ENCODE data around the gene PCDHGA11. TPM values are rescaled to one million over a fixed set of nuclear protein-coding genes. Genes with fewer than 3 reads are reported as not detected.
"Not testable (repeated sequence)": the region's sequence is repeated elsewhere in the genome, so short reads cannot be mapped to it uniquely, and the experiment has no call there.

The PCDHGA11 gene
- total RNA-seq, 2 experiments from 2014 or later: not detected

GRCh38 chr5:141422742-141423291 is 2.0 kb downstream of the PCDHGA11 start:
- ChIA-PET CTCF (interaction anchor here (1.1 to 1.3 kb wide), 2 partner anchors 95 to 136 kb away, joined by 3 read pairs; no protein-coding TSS in a partner anchor), POLR2A (no interaction called here)

GRCh38 chr5:141427783-141428426 is 7.1 kb downstream of the PCDHGA11 start:
- POLR2A ChIA-PET: no interaction called here
- CTCF ChIA-PET: no interaction called here

- ChIA-PET POLR2A (interaction anchor here (0.6 kb wide), 2 partner anchors 9 to 133 kb away, joined by 3 read pairs; no protein-coding TSS in a partner anchor), CTCF (interaction anchor here (1.2 to 2.1 kb wide), 6 partner anchors 9 to 304 kb away, joined by 3 to 7 read pairs (median 4); partner anchors contain the start of genes PCDHGA10, PCDHGA11 and PCDHGB4)
Observed at GRCh38 chr5:141430332-141431113, 9.7 kb downstream of the PCDHGA11 start, which contains the start of gene PCDHGA12. PCDHGA12 (plus strand) TSS chr5:141430507; CDS start chr5:141430760, 253 bp downstream.

GRCh38 chr5:141431286-141431685 is 10.4 kb downstream of the PCDHGA11 start:
- CTCF ChIA-PET: interaction anchor here (1.2 to 2.1 kb wide), 5 partner anchors 10 to 305 kb away, joined by 3 to 7 read pairs (median 4); partner anchors contain the start of genes PCDHGA10, PCDHGA11 and PCDHGB4
- POLR2A ChIA-PET: no interaction called here

GRCh38 chr5:141432308-141432707 is 11.5 kb downstream of the PCDHGA11 start:
- POLR2A ChIA-PET, CTCF ChIA-PET: not testable (repeated sequence)

- POLR2A ChIA-PET, CTCF ChIA-PET: not testable (repeated sequence)
Observed at GRCh38 chr5:141432726-141433125, 11.9 kb downstream of the PCDHGA11 start.

GRCh38 chr5:141434006-141434405 is 13.2 kb downstream of the PCDHGA11 start:
- ChIA-PET CTCF (no interaction called here), POLR2A (no interaction called here)

- ChIA-PET POLR2A (no interaction called here), CTCF (no interaction called here)
Observed at GRCh38 chr5:141437221-141437620, 16.4 kb downstream of the PCDHGA11 start.

GRCh38 chr5:141439411-141440141 is 18.7 kb downstream of the PCDHGA11 start:
- ChIA-PET CTCF (interaction anchor here (1.3 kb wide), 1 partner anchor 71 kb away, joined by 3 read pairs; no protein-coding TSS in a partner anchor), POLR2A (interaction anchor here (0.7 kb wide), 1 partner anchor 9 kb away, joined by 3 read pairs; the partner anchor contains the start of gene PCDHGA12)

- CTCF ChIA-PET: no interaction called here
Observed at GRCh38 chr5:141440341-141440740, 19.5 kb downstream of the PCDHGA11 start.

GRCh38 chr5:141441571-141442170 is 20.8 kb downstream of the PCDHGA11 start:
- POLR2A ChIA-PET: no interaction called here
- CTCF ChIA-PET: interaction anchor here (0.8 kb wide), 1 partner anchor 36 kb away, joined by 3 read pairs; no protein-coding TSS in a partner anchor

More at GRCh38 chr5:141440341-141440740, 19.5 kb downstream of the PCDHGA11 start:
- POLR2A ChIA-PET: no interaction called here

GRCh38 chr5:141465351-141465750 is 44.5 kb downstream of the PCDHGA11 start:
- POLR2A ChIA-PET: interaction anchor here (0.6 kb wide), 1 partner anchor 84 kb away, joined by 3 read pairs; no protein-coding TSS in a partner anchor
- CTCF ChIA-PET: no interaction called here

Other genes with a start within 250 kb of the PCDHGA11 start
- gene PCDHB7, start 248.4 kb upstream of the PCDHGA11 start, total RNA-seq: not detected
- gene PCDHB8, start 243.3 kb upstream of the PCDHGA11 start, total RNA-seq: not detected
- not detected for gene PCDHB16, start 238.7 kb upstream of the PCDHGA11 start, total RNA-seq
- not detected for gene PCDHB9, start 233.9 kb upstream of the PCDHGA11 start, total RNA-seq
- gene PCDHB10, start 228.7 kb upstream of the PCDHGA11 start, total RNA-seq: not detected
- not detected for gene PCDHB11, start 221.4 kb upstream of the PCDHGA11 start, total RNA-seq
- gene PCDHB12, start 212.3 kb upstream of the PCDHGA11 start, total RNA-seq: not detected
- not detected for gene PCDHB13, start 207.1 kb upstream of the PCDHGA11 start, total RNA-seq
- not detected for gene PCDHB14, start 197.7 kb upstream of the PCDHGA11 start, total RNA-seq
- not detected for gene PCDHB15, start 175.7 kb upstream of the PCDHGA11 start, total RNA-seq
- gene SLC25A2, start 117.0 kb upstream of the PCDHGA11 start, total RNA-seq: under 1 TPM; 0.19 to 0.21 TPM
- gene TAF7, start 100.3 kb upstream of the PCDHGA11 start, total RNA-seq: 10 to 100 TPM; 57.1 to 58.0 TPM
- gene PCDHGA1, start 90.5 kb upstream of the PCDHGA11 start, total RNA-seq: under 1 TPM; 0.04 to 0.06 TPM
- gene PCDHGA2, start 82.3 kb upstream of the PCDHGA11 start, total RNA-seq: under 1 TPM in 1 of 2 experiments, not detected in 1; 0.04 TPM
- not detected for gene PCDHGA3, start 77.2 kb upstream of the PCDHGA11 start, total RNA-seq
- gene PCDHGB1, start 71.0 kb upstream of the PCDHGA11 start, total RNA-seq: not detected
- gene PCDHGA4, start 66.0 kb upstream of the PCDHGA11 start, total RNA-seq: under 1 TPM in 1 of 2 experiments, not detected in 1; 0.15 TPM
- under 1 TPM; 0.23 to 0.25 TPM for gene PCDHGB2, start 61.1 kb upstream of the PCDHGA11 start, total RNA-seq
- gene PCDHGA5, start 56.9 kb upstream of the PCDHGA11 start, total RNA-seq: under 1 TPM; 0.06 to 0.13 TPM
- gene PCDHGB3, start 50.8 kb upstream of the PCDHGA11 start, total RNA-seq: under 1 TPM; 0.17 to 0.19 TPM
- gene PCDHGA6, start 47.2 kb upstream of the PCDHGA11 start, total RNA-seq: under 1 TPM; 0.06 to 0.13 TPM
- gene PCDHGA7, start 38.3 kb upstream of the PCDHGA11 start, total RNA-seq: under 1 TPM in 1 of 2 experiments, not detected in 1; 0.06 TPM
- gene PCDHGB4, start 33.4 kb upstream of the PCDHGA11 start, total RNA-seq: under 1 TPM; 0.04 to 0.06 TPM
- not detected for gene PCDHGA8, start 28.4 kb upstream of the PCDHGA11 start, total RNA-seq
- under 1 TPM; 0.15 to 0.19 TPM for gene PCDHGB5, start 23.1 kb upstream of the PCDHGA11 start, total RNA-seq
- not detected for gene PCDHGA9, start 18.3 kb upstream of the PCDHGA11 start, total RNA-seq
- under 1 TPM; 0.04 to 0.06 TPM for gene PCDHGB6, start 13.0 kb upstream of the PCDHGA11 start, total RNA-seq
- under 1 TPM; 0.08 to 0.11 TPM for gene PCDHGA10, start 8.1 kb upstream of the PCDHGA11 start, total RNA-seq
- not detected for gene PCDHGB7, start 3.4 kb upstream of the PCDHGA11 start, total RNA-seq
- under 1 TPM; 0.08 to 0.10 TPM for gene PCDHGA12, start 9.5 kb downstream of the PCDHGA11 start, total RNA-seq
- under 1 TPM in 1 of 2 experiments, not detected in 1; 0.13 TPM for gene PCDHGC3, start 54.9 kb downstream of the PCDHGA11 start, total RNA-seq
- gene PCDHGC4, start 64.0 kb downstream of the PCDHGA11 start, total RNA-seq: not detected
- not detected for gene PCDHGC5, start 68.0 kb downstream of the PCDHGA11 start, total RNA-seq
- 100 to 1,000 TPM; 213 to 218 TPM for gene DIAPH1, start 197.9 kb downstream of the PCDHGA11 start, total RNA-seq
- gene HDAC3, start 215.8 kb downstream of the PCDHGA11 start, total RNA-seq: 10 to 100 TPM; 86.3 to 92.9 TPM
- gene RELL2, start 215.9 kb downstream of the PCDHGA11 start, total RNA-seq: 10 to 100 TPM; 32.4 to 35.2 TPM
- 10 to 100 TPM; 25.4 to 28.3 TPM for gene FCHSD1, start 230.4 kb downstream of the PCDHGA11 start, total RNA-seq